Mesenchymal stem cell (in vitro differentiated cells and primary cell): Measurements from ENCODE around the gene ST7.
A peak's percentile ranks its signal among the peaks of the same experiment; 100 is the strongest.

ENCODE experiments used
- DNase-seq: peaks from one replicate; pipeline ENCODE4 v3.0.0-alpha.2; 2013
- H2AFZ ChIP-seq: one replicate; pipeline ENCODE4 v1.6.1; 2013; ENCODE audit warnings: low read depth, mild to moderate bottlenecking, control low read depth, inconsistent platforms, low read length, moderate library complexity
- H2AK5ac ChIP-seq: 2 replicates; pipeline ENCODE4 v1.6.1; 2013; ENCODE audit warnings: low read length, moderate library complexity, mild to moderate bottlenecking, inconsistent platforms; ENCODE audit not compliant: severe bottlenecking
- H2BK120ac ChIP-seq: one replicate; pipeline ENCODE4 v1.6.1; 2013; ENCODE audit warnings: low read depth, mild to moderate bottlenecking, inconsistent platforms, low read length, moderate library complexity
- H2BK12ac ChIP-seq, 2 experiments: one replicate each; pipeline ENCODE4 v1.6.1; 2013; ENCODE audit warnings: inconsistent platforms in 2 of 2, low read length in 2 of 2, mild to moderate bottlenecking in 2 of 2, moderate library complexity in 2 of 2, control low read depth in 1 of 2
- H2BK15ac ChIP-seq: one replicate; pipeline ENCODE4 v1.6.1; 2013; ENCODE audit warnings: mild to moderate bottlenecking, low read depth, inconsistent platforms; ENCODE audit not compliant: poor library complexity, severe bottlenecking
- H2BK5ac ChIP-seq: 2 replicates; pipeline ENCODE4 v1.6.1; 2013; ENCODE audit warnings: low read depth, mild to moderate bottlenecking, low read length, control low read depth, inconsistent platforms; ENCODE audit not compliant: poor library complexity, severe bottlenecking
- H3K14ac ChIP-seq, 2 experiments: one replicate each; pipeline ENCODE4 v1.6.1; 2013; ENCODE audit warnings: inconsistent platforms in 2 of 2, low read length in 2 of 2, control low read depth in 1 of 2, mild to moderate bottlenecking in 1 of 2, moderate library complexity in 1 of 2
- H3K18ac ChIP-seq, 2 experiments: one replicate each; pipeline ENCODE4 v1.6.1; 2013; ENCODE audit warnings: inconsistent platforms in 2 of 2, low read length in 2 of 2, control low read depth in 1 of 2, low read depth in 1 of 2, mild to moderate bottlenecking in 1 of 2
- H3K23ac ChIP-seq, 2 experiments: one replicate each; pipeline ENCODE4 v1.6.1; 2013; ENCODE audit warnings: inconsistent platforms in 2 of 2, low read length in 2 of 2, mild to moderate bottlenecking in 2 of 2, moderate library complexity in 2 of 2, control low read depth in 1 of 2
- H3K27ac ChIP-seq: 2 replicates; pipeline ENCODE4 v1.5.1; 2013; ENCODE audit warnings: mild to moderate bottlenecking, moderate library complexity, low read length, control low read depth, inconsistent platforms; ENCODE audit not compliant: poor library complexity, severe bottlenecking
- H3K27me3 ChIP-seq, 2 experiments: 2 replicates each; pipeline versions ENCODE4 v1.6.1 to v1.7.0; 2013; ENCODE audit warnings: low read length in 2 of 2, mild to moderate bottlenecking in 2 of 2, moderate library complexity in 2 of 2, control low read depth in 1 of 2, inconsistent platforms in 1 of 2; ENCODE audit not compliant: control insufficient read depth in 1 of 2, insufficient read depth in 1 of 2
- H3K36me3 ChIP-seq, 2 experiments: 2 replicates each; pipeline versions ENCODE4 v1.6.1 to v1.7.0; 2013; ENCODE audit warnings: low read length in 2 of 2, control low read depth in 1 of 2, inconsistent platforms in 1 of 2, low read depth in 1 of 2, mild to moderate bottlenecking in 1 of 2; ENCODE audit not compliant: insufficient read depth in 2 of 2, control insufficient read depth in 1 of 2
- H3K4ac ChIP-seq, 2 experiments: one replicate each; pipeline ENCODE4 v1.6.1; 2013; ENCODE audit warnings: inconsistent platforms in 2 of 2, low read length in 2 of 2, mild to moderate bottlenecking in 2 of 2, moderate library complexity in 2 of 2, control low read depth in 1 of 2, low read depth in 1 of 2
- H3K4me1 ChIP-seq: 2 replicates; pipeline ENCODE4 v1.6.1; 2013; ENCODE audit warnings: low read depth, low read length, control low read depth; ENCODE audit not compliant: control insufficient read depth, insufficient read depth
- H3K4me2 ChIP-seq: 2 replicates; pipeline ENCODE4 v1.6.1; 2013; ENCODE audit warnings: low read length, mild to moderate bottlenecking, inconsistent platforms; ENCODE audit not compliant: poor library complexity, severe bottlenecking
- H3K4me3 ChIP-seq, 2 experiments: 2 replicates each; pipeline versions ENCODE4 v1.5.1 to v1.7.0; 2013; ENCODE audit warnings: low read length in 2 of 2, mild to moderate bottlenecking in 2 of 2, control low read depth in 1 of 2, low read depth in 1 of 2; ENCODE audit not compliant: insufficient read depth in 1 of 2
- H3K79me1 ChIP-seq: replicated peaks from 2 replicates; pipeline ENCODE4 v1.6.1; 2013; ENCODE audit warnings: mild to moderate bottlenecking, control low read depth, low read length, inconsistent platforms; ENCODE audit not compliant: poor library complexity, severe bottlenecking
- H3K9ac ChIP-seq: 2 replicates; pipeline ENCODE4 v1.7.0; 2013; ENCODE audit warnings: mild to moderate bottlenecking, low read length, moderate library complexity
- H3K9me3 ChIP-seq: 2 replicates; pipeline ENCODE4 v1.7.0; 2013; ENCODE audit warnings: mild to moderate bottlenecking, low read length; ENCODE audit not compliant: control insufficient read depth
- H4K8ac ChIP-seq: one replicate; pipeline ENCODE4 v1.6.1; 2013; ENCODE audit warnings: inconsistent platforms, mild to moderate bottlenecking, low read length, moderate library complexity
- H4K91ac ChIP-seq: one replicate; pipeline ENCODE4 v1.6.1; 2013; ENCODE audit warnings: mild to moderate bottlenecking, low read length, inconsistent platforms
- WGBS: methylation state at CpG from one replicate; pipeline ENCODE4 v1.1.7; 2013; ENCODE audit warnings: mixed read lengths; 5-methylcytosine and 5-hydroxymethylcytosine counted together

Gene ST7

DNA sequence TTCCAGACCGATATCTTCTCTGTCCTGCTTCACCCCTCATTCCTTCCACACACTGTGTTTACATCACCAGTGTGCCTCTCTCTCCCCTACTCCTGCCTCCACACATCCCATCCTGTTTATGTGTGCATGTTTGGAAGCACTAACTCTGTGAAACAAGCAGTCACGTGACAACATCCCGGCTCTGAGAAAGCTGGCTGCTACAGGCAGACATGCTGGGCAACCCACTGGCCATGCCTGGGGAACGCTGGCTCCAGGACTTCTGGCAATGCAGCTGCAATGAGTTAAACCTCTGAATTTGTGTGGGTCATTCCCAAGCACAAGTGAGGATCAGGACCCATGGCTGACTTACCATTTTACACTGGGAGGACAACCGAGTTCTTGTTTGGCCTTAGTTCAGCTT is 295.5 kb downstream of the ST7 start:
- peak overlapping the region; percentile 21 for H2AK5ac ChIP-seq
- 75% methylated on average over 5 of the region's 5 CpGs for WGBS

GRCh38 chr7:117249696-117250095 is 296.4 kb downstream of the ST7 start:
- Histone ChIP-seq H3K9me3 (no peaks in the 10 kb centered on the region), H3K36me3 (no peaks in the 10 kb centered on the region), H3K18ac (peak overlapping the region in 1 of 2 experiments; percentile 29), H2AK5ac (peak overlapping the region; percentile 78), H4K91ac (no peak overlapping the region), H3K79me1 (no peaks in the 10 kb centered on the region), H3K9ac (no peak overlapping the region), H2BK120ac (no peak overlapping the region), H3K23ac (no peak overlapping the region), H3K14ac (no peak overlapping the region), H3K27me3 (no peaks in the 10 kb centered on the region), H3K4ac (no peak overlapping the region), H4K8ac (no peak overlapping the region), H3K4me1 (peaks cover 16% of the 10 kb centered on the region), H2BK15ac (no peak overlapping the region), H2BK5ac (peak overlapping the region; percentile 26), H2BK12ac (peak overlapping the region in 1 of 2 experiments; percentile 33), H3K4me2 (no peak overlapping the region), H2AFZ (no peak overlapping the region), H3K4me3 (no peak overlapping the region), H3K27ac (no peak overlapping the region)
- no peak for DNase-seq
- 85% methylated on average over 5 of the region's 5 CpGs for WGBS

More for the DNA sequence above, 295.5 kb downstream of the ST7 start:
- Histone ChIP-seq H3K36me3 (no peaks in the 10 kb centered on the region), H2BK5ac (no peak overlapping the region), H4K8ac (peak overlapping the region; percentile 29), H3K18ac (peak overlapping the region in 1 of 2 experiments; percentile 67), H3K4me1 (peaks cover 16% of the 10 kb centered on the region), H2BK12ac (peak overlapping the region in 1 of 2 experiments; percentile 66), H3K4me2 (no peak overlapping the region), H4K91ac (no peak overlapping the region), H3K79me1 (no peaks in the 10 kb centered on the region), H3K23ac (no peak overlapping the region), H3K9me3 (no peaks in the 10 kb centered on the region), H3K4ac (peak overlapping the region in 1 of 2 experiments; percentile 29), H3K27ac (no peak overlapping the region), H3K4me3 (no peak overlapping the region), H2BK120ac (no peak overlapping the region), H2AFZ (no peak overlapping the region), H3K27me3 (no peaks in the 10 kb centered on the region), H2BK15ac (no peak overlapping the region), H3K14ac (no peak overlapping the region), H3K9ac (no peak overlapping the region)
- peak; percentile 61 for DNase-seq

DNA sequence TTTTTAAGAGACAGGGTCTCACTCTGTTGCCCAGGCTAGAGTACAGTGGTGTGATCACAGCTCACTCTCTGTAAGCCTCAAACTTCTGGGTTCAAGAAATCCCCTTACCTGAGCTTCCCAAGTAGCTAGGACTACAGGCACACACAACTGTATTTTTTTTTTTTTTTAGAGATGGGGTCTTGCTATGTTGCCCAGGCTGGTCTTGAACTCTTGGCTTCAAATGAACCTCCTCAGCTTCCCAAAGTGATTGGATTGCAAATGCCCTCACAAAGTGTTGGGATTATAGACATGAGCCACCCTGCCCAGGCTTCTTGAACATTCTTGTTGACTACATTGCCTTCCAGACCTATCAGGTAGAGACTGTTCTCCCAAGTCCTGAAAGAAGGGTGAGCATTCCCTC is 296.9 kb downstream of the ST7 start:
- no peak overlapping the region for H2BK15ac ChIP-seq
- no peak overlapping the region for H3K4me3 ChIP-seq
- peak overlapping the region; percentile 16 for H2AK5ac ChIP-seq
- H2AFZ ChIP-seq: no peak overlapping the region
- no peak for DNase-seq
- no peak overlapping the region for H3K4ac ChIP-seq
- H4K8ac ChIP-seq: no peak overlapping the region
- H2BK5ac ChIP-seq: no peak overlapping the region
- no peak overlapping the region for H3K14ac ChIP-seq
- H3K27me3 ChIP-seq: no peaks in the 10 kb centered on the region
- no peak overlapping the region for H3K4me2 ChIP-seq
- H4K91ac ChIP-seq: no peak overlapping the region
- no peaks in the 10 kb centered on the region for H3K36me3 ChIP-seq
- no peaks in the 10 kb centered on the region for H3K79me1 ChIP-seq
- H3K18ac ChIP-seq: no peak overlapping the region
- no peak overlapping the region for H2BK120ac ChIP-seq
- H3K23ac ChIP-seq: no peak overlapping the region
- no peak overlapping the region for H3K27ac ChIP-seq
- peaks cover 16% of the 10 kb centered on the region for H3K4me1 ChIP-seq
- peak overlapping the region; percentile 17 for H3K9ac ChIP-seq
- no peaks in the 10 kb centered on the region for H3K9me3 ChIP-seq
- H2BK12ac ChIP-seq: no peak overlapping the region

GRCh38 chr7:117250801-117251200 is 297.5 kb downstream of the ST7 start:
- H4K91ac ChIP-seq: no peak overlapping the region
- no peak overlapping the region for H3K18ac ChIP-seq
- no peaks in the 10 kb centered on the region for H3K27me3 ChIP-seq
- H3K27ac ChIP-seq: peak overlapping the region; percentile 94
- no peak overlapping the region for H4K8ac ChIP-seq
- DNase-seq: peak; percentile 18
- no peaks in the 10 kb centered on the region for H3K36me3 ChIP-seq
- H3K9ac ChIP-seq: peak overlapping the region; percentile 56
- no peak overlapping the region for H3K4ac ChIP-seq
- peaks cover 16% of the 10 kb centered on the region for H3K4me1 ChIP-seq
- H3K79me1 ChIP-seq: no peaks in the 10 kb centered on the region
- WGBS: 39% methylated on average over 4 of the region's 4 CpGs
- no peak overlapping the region for H2BK5ac ChIP-seq
- no peaks in the 10 kb centered on the region for H3K9me3 ChIP-seq
- no peak overlapping the region for H2BK12ac ChIP-seq
- no peak overlapping the region for H3K4me2 ChIP-seq
- no peak overlapping the region for H3K4me3 ChIP-seq
- H2BK120ac ChIP-seq: no peak overlapping the region
- no peak overlapping the region for H2BK15ac ChIP-seq
- no peak overlapping the region for H2AFZ ChIP-seq
- peak overlapping the region; percentile 39 for H2AK5ac ChIP-seq
- no peak overlapping the region for H3K14ac ChIP-seq
- no peak overlapping the region for H3K23ac ChIP-seq
